ENCODE results near the gene SPSB3.

DNA sequence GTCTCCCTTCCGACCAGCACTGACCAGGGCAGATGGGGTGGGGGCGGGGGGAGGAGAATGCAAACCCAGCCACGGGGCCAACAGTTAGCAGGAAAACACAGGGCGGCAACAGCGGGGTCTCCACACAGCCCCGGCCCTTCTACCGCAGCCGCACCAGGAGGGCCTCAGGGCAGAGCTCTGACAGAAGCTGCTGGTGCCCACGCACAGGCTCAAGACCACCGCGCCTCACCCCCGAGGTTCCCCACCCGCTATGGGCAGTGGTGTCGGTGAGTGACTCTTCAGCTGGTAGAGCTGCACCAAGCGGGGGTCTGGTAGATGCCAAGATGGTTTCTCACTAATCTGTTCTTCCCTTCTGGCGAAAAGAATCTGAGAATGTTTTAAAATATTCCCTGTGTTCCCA, 28.2 kb upstream of the SPSB3 start:
- TF ChIP-seq, protein P1, sequence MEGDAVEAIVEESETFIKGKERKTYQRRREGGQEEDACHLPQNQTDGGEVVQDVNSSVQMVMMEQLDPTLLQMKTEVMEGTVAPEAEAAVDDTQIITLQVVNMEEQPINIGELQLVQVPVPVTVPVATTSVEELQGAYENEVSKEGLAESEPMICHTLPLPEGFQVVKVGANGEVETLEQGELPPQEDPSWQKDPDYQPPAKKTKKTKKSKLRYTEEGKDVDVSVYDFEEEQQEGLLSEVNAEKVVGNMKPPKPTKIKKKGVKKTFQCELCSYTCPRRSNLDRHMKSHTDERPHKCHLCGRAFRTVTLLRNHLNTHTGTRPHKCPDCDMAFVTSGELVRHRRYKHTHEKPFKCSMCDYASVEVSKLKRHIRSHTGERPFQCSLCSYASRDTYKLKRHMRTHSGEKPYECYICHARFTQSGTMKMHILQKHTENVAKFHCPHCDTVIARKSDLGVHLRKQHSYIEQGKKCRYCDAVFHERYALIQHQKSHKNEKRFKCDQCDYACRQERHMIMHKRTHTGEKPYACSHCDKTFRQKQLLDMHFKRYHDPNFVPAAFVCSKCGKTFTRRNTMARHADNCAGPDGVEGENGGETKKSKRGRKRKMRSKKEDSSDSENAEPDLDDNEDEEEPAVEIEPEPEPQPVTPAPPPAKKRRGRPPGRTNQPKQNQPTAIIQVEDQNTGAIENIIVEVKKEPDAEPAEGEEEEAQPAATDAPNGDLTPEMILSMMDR (optimal IDR thresholded peaks at IDR 0.05 in 1 of 3, IDR thresholded peaks at IDR 0.05 in 1 of 3, conservative IDR thresholded peaks at IDR 0.05 in 1 of 3; ENCODE audit: extremely low read depth in 1 of 3, insufficient read depth in 2 of 3, low read length in 3 of 3), result no peak
- TF ChIP-seq EZH2 (IDR thresholded peaks at IDR 0.05; ENCODE audit: low read length), result no peak
